ENCODE results near the gene AKNA.

DNA sequence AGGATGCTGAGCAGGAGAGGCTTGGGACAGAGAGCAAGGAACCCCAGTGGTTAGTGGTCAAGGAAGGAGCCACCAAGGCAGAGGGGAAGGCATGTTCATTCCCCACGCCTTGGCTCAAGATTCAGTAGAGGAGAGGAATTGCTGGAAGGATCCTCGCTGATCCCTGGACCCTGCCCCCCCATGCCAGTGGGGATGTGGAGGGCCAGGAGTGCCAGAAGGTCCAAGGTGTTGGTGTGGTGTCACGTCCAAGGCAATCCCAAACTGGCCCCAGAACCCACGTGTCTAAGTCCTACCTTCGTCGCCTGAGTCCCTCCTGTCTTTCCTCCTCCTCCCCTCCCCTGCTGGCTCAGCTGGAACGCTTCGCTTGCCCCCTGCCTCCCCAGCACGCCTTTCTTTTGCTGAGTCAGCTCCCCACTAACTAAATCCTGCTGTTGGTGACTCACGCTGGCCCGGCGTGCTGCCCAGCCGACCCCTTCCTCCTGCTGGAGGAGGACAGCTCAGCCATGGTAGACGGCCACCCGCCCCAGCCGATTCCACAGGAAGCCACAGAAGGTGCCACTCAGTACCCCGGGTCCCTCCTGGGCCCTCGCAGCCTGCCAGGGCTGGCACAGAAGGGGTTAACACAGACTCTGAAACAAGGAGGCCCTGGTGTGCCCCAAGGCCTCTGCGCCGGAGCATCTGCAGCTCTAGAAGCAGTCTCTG, 102.5 kb downstream of the AKNA start:
- TF ChIP-seq, protein P1, sequence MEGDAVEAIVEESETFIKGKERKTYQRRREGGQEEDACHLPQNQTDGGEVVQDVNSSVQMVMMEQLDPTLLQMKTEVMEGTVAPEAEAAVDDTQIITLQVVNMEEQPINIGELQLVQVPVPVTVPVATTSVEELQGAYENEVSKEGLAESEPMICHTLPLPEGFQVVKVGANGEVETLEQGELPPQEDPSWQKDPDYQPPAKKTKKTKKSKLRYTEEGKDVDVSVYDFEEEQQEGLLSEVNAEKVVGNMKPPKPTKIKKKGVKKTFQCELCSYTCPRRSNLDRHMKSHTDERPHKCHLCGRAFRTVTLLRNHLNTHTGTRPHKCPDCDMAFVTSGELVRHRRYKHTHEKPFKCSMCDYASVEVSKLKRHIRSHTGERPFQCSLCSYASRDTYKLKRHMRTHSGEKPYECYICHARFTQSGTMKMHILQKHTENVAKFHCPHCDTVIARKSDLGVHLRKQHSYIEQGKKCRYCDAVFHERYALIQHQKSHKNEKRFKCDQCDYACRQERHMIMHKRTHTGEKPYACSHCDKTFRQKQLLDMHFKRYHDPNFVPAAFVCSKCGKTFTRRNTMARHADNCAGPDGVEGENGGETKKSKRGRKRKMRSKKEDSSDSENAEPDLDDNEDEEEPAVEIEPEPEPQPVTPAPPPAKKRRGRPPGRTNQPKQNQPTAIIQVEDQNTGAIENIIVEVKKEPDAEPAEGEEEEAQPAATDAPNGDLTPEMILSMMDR (IDR thresholded peaks at IDR 0.05) = no peak
- TF ChIP-seq BHLHE40 (IDR thresholded peaks at IDR 0.05; ENCODE audit: low read depth, low read length) (no peak), JUN (IDR thresholded peaks at IDR 0.05) (no peak), EP300 (IDR thresholded peaks at IDR 0.05) (no peak)
